ENCODE results near the gene ORM2.
"Not testable (repeated sequence)": the region's sequence is repeated elsewhere in the genome, so short reads cannot be mapped to it uniquely, and the experiment has no call there.

ORM2 gene

DNA sequence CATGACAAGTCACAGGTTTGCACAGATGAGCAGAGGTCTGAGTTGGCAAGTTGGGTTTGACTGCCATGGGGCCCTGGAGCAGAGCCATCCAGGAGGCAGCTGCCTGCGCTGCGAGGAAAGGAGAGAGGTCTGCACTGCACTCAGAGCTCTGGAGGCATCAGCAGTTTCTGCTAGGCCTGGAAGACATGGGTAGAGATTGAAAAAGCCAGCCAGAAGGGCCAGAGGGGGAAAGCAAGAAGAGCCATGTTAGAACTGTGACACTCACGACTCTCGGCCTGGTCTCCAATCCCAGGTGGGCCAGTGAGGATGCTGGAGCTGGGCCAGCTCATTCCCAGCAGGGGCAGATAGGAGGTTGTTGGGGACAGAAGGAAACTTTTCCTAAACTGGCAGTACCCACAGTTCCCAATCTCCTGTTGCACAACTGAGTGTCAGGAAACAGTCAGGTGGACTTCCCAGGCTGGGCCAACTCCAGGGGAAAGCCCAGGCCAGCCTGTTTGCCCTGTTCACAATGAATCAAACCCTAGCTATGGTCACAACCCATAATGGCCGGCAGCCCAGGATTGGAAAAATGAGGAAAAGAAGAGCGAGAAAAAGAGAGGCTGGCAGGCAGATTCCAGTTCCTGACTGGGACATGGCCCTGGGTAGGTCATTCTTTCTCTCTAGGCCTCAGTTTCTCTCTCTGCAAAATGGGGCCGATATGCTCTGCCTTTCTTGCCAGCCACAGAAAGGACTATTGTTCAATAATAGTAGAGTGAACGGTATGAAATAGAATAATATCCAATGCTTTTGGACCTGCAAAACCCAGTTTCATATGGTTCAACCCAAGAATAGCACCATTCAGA is 14.6 kb upstream of the ORM2 start:
- no peak for DNase-seq

GRCh38 chr9:114315723-114316363 is 13.8 kb upstream of the ORM2 start:
- peak; percentile 92 to 93 for DNase-seq

- DNase-seq, result no peak
These were observed 13.0 kb upstream of the ORM2 start for GRCh38 chr9:114316605-114317230.

DNA sequence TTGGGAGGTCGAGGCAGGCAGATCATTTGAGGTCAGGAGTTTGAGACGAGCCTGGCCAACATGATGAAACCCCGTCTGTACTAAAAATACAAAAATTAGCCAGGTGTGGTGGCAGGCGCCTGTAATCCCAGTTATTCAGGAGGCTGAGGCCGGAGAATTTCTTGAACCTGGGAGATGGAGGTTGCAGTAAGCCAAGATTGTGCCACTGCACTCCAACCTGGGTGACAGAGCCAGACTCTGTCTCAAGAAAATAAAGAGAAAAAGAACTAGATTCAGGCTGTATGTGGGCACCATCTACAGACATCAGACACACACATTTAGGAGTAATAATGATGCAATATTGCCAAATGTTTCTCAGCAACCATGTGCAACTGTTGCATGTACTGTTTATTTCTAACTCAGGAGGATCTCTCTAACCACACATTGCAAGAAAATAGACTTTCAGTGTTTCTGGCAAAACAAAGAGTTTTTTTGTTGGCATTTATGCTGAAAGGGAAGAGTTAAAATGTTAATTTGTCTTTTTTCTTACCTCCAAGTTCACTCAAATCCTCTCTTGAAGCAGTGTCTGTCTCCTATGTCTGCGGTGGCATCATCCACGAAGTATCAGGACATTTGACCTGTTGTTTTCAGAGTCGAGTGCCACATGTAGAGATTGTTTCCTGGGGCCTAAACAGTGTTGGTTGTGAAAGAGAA is 11.9 kb upstream of the ORM2 start:
- DNase-seq, result peak; percentile 83 to 91

GRCh38 chr9:114318416-114318815 is 11.3 kb upstream of the ORM2 start:
- no peak for DNase-seq

DNA sequence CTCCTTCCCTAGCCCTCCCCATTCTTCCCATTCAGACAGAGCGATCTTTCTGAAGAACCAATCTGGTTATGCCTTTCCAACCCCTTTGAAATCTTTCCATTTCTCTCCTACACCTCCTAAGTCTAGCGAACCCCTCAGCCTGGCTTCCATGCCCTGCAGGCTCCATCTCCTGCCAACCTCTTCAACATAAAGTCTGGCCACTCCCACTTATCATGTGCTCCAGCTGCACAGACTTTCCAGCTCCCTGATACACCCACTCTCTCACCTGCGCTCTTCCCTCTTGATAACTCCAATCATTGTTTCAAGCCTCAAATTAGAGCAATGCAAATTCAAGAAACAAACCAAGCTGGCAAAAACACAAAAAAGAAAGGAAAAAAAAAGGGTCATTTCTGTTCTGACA is 10.5 kb upstream of the ORM2 start:
- DNase-seq, result no peak

DNA sequence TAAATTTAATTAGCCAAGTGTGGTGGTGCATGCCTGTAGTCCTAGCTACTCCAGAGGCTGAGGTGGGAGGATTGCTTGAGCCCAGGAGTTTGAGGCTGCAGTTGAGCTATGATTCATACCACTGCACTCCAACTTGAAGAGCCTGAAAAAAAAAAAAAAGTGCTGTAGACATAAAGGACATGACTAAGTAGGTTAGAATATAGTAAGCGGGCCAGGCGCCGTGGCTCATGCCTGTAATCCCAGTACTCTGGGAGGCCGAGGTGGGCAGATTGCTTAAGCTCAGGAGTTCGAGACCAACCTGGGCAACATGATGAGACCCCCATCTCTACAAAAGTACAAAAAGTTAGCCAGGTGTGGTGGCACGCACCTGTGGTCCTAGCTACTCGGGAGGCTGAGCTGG is 9.0 kb upstream of the ORM2 start:
- not testable (repeated sequence) for DNase-seq

- DNase-seq, result no peak
These were observed 7.9 kb upstream of the ORM2 start for GRCh38 chr9:114321759-114322158.

DNA sequence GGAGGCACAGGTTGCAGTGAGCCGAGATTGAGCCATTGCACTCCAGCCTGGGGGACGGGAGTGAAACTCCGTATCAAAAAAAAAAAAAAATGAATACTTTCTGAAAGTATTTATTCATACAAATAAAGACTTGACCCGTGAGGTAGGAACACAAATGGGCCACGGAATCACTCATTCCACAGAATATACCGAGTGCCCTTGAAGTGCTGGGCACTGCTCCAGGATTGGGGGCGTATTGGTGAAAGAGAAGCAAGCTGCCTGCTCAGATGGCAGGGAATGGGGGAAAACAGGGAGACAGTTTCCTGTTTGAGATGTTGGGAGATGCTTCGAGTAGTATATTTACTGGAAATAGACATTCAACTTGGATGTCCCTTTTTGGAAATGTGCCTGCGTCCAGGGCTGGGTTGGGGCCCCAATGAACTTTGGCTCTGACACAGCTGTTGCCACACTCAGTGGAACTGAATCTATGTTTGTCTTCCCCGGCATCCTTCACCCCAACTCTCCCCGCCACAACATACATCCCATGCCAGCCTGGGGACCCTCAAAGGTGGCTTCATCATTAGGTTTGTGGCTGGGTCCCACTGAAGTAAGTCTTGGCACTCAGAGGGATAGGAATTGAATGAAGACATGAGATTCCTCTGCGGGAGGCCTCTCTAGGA is 7.4 kb upstream of the ORM2 start:
- not testable (repeated sequence) for DNase-seq

GRCh38 chr9:114322831-114323531 is 6.7 kb upstream of the ORM2 start, which contains the start of gene ORM1:
ORM1 (plus strand) TSS chr9:114323098; CDS start chr9:114323134, 36 bp downstream.
- not testable (repeated sequence) for DNase-seq

GRCh38 chr9:114323849-114324248 is 5.8 kb upstream of the ORM2 start:
- not testable (repeated sequence) for DNase-seq

DNA sequence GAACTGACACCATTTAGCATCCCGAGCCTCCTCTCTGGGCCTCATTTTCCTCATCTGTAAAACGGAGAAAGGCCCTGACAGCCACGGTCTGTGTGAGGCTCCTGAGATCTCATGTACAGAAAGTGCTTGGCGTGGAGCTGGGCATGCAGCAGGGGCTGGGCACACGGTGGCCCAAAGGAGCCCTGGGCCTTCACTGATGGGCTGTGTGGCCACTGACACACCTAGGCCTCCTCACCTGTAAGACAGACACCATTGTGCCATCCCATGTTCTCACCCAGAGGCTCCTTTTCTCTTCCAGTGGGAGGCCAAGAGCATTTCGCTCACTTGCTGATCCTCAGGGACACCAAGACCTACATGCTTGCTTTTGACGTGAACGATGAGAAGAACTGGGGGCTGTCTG is 5.2 kb upstream of the ORM2 start:
- no peak for DNase-seq

- DNase-seq, result not testable (repeated sequence)
These were observed 4.7 kb upstream of the ORM2 start for GRCh38 chr9:114324965-114325364.

- not testable (repeated sequence) for DNase-seq
These were observed 3.9 kb upstream of the ORM2 start for GRCh38 chr9:114325684-114326254.

DNA sequence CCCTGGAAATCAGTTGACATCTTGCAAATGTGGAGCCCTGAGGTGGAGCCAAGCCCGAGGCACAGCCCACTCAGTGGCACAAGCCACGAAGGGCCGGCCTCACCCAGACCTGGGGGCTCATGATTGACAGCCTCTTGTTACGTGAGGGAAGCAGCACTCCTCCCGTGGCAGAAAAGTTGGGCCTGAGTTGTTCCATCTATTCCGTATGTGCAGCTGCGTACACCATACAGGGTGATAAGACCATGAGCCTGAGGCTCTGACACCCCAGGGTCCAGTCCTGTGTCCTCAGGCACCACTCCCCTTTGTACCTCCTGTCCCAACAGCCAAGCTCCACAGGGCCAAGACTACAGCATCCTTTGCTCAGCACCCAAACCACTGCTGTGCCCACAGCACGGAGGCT is 1.9 kb upstream of the ORM2 start:
- DNase-seq, result no peak

GRCh38 chr9:114328357-114328820 is 1.3 kb upstream of the ORM2 start:
- DNase-seq, result not testable (repeated sequence)

DNA sequence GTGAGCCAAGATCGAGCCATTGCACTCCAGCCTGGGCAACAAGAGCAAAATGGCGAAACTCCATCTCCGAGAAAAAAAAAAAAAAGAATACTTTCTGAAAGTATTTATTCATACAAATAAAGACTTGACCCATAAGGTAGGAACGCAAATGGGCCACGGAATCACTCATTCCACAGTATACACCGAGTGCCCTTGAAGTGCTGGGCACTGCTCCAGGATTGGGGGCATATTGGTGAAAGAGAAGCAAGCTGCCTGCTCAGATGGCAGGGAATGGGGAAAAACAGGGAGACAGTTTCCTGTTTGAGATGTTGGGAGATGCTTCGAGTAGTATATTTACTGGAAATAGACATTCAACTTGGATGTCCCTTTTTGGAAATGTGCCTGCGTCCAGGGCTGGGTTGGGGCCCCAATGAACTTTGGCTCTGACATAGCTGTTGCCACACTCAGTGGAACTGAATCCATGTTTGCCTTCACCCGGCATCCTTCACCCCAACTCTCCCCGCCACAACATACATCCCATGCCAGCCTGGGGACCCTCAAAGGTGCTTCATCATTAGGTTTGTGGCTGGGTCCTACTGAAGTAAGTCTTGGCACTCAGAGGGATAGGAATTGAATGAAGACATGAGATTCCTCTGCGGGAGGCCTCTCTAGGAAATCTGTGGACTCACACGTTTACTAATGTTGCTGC is 588 bp upstream of the ORM2 start:
- not testable (repeated sequence) for DNase-seq

- no peak for DNase-seq
These were observed 967 bp downstream of the ORM2 start for GRCh38 chr9:114330636-114331035.

DNA sequence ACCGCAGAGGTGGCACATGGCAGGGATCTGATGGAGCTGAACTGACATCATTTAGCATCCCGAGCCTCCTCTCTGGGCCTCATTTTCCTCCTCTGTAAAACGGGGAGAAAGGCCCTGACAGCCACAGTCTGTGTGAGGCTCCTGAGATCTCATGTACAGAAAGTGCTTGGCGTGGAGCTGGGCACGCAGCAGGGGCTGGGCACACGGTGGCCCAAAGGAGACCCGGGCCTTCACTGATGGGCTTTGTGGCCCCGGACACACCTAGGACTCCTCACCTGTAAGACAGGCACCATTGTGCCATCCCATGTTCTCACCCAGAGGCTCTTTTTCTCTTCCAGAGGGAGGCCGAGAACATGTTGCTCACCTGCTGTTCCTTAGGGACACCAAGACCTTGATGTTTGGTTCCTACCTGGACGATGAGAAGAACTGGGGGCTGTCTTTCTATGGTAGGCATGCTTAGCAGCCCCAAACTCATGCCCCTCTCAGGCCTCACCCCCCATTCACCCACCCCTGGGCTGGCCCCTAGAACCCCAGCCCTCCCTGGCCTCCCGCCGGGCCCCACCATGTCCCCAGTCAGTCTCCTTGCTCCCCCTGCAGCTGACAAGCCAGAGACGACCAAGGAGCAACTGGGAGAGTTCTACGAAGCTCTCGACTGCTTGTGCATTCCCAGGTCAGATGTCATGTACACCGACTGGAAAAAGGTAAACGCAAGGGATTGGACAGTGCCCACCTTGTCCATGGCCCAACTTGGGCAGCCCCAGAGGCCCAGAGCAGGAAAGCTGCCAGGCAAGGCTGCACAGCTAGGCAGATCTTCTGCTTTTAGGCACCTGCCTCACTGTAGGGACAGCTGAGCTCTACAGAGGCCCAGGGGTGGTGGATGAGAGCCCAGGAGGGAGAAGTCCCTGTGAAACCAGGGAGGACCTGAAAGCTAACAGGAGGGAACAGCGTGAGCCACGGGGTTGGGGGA is 1.8 kb downstream of the ORM2 start:
- DNase-seq, result not testable (repeated sequence)
